Measurements from ENCODE around the gene ULBP2.
"Not testable (repeated sequence)": the region's sequence is repeated elsewhere in the genome, so short reads cannot be mapped to it uniquely, and the experiment has no call there.

Gene ULBP2

GRCh38 chr6:149951626-149952025 lies 9.8 kb downstream of the ULBP2 start:
- no peak for DNase-seq

DNA sequence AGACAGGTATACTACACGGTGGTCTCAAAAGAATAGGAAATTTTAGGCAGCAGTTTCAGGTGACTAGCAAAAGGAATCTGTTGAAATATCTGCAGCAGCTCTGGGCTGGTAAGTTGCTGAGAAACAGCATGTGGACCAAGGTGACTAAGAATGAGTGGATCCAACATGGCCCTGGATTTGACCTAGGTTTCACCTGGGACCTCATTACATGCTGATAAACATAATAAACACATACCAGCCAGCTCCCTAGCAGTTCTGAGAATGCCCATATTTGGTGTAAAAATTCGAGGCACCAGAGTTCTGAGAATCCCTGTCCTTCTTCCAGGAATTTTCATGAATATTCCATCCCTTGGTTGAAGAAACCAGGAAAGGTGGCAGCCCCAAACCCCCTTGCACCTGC lies 11.6 kb downstream of the ULBP2 start:
- DNase-seq = not testable (repeated sequence)

DNA sequence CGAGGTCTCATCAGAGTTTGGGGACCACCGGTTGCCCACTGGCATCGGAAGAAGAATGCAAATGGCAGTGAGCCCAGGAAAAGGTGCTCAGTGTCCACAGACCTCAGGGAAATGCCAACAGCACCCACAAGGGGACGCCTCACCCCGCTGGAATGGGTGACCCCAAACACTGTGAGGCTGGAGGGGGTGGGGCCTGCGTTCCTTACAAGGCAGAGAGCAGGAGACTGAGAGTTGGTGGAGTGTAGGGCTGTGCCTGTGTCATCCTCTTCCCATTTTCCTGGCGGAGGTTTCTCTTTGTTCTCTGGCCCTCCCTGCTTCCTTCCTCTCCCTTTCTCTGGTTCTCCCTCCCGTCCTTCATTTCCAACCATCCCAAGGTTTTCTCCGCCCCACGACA lies 12.1 kb downstream of the ULBP2 start:
- not testable (repeated sequence) for DNase-seq

- not testable (repeated sequence) for DNase-seq
These were observed 12.6 kb downstream of the ULBP2 start for GRCh38 chr6:149954328-149954983.

- not testable (repeated sequence) for DNase-seq
These were observed 13.3 kb downstream of the ULBP2 start for GRCh38 chr6:149954984-149955653.

GRCh38 chr6:149955654-149956317 lies 14.0 kb downstream of the ULBP2 start:
- DNase-seq = not testable (repeated sequence)

GRCh38 chr6:149958124-149958523 lies 16.3 kb downstream of the ULBP2 start:
- DNase-seq = not testable (repeated sequence)

DNA sequence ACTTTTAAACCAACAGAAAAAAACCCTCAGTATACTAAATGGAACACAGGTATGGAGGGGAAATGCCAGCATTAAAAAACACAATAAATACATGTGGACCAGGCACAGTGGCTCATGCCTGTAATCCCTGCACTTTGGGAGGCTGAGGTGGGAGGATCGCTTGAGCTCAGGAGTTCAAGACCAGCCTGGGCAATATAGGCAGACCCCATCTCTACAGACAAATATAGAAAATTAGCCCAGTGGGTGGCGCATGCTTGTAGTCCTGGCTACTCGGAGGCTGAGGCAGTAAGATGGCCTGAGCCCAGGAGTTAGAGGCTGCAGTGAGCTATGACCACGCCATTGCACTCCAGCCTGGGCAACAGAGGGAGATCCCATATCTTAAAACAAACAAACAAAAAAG lies 18.0 kb downstream of the ULBP2 start:
- not testable (repeated sequence) for DNase-seq

DNA sequence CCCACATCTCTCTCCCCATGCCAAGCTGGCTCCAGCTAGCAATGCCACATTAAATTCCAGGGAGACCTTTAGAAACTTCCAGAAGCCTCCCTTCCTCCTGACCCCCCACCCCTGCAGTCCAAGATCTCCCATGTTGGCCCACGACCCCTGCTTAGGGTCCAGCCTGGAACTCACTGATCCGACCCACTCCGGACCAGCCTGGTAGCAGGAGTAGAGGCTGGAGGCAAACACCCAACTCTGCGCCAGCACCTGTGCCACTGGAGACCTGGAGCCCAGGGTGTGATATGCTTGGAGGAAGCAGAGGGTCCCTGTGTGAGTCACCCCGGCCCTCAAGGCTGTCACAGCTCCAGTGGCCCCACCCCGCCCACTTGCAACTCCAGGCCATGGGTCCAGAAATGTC lies 18.7 kb downstream of the ULBP2 start:
- no peak for DNase-seq

GRCh38 chr6:149961728-149962425 lies 20.1 kb downstream of the ULBP2 start:
- peak; percentile 19 for DNase-seq

DNA sequence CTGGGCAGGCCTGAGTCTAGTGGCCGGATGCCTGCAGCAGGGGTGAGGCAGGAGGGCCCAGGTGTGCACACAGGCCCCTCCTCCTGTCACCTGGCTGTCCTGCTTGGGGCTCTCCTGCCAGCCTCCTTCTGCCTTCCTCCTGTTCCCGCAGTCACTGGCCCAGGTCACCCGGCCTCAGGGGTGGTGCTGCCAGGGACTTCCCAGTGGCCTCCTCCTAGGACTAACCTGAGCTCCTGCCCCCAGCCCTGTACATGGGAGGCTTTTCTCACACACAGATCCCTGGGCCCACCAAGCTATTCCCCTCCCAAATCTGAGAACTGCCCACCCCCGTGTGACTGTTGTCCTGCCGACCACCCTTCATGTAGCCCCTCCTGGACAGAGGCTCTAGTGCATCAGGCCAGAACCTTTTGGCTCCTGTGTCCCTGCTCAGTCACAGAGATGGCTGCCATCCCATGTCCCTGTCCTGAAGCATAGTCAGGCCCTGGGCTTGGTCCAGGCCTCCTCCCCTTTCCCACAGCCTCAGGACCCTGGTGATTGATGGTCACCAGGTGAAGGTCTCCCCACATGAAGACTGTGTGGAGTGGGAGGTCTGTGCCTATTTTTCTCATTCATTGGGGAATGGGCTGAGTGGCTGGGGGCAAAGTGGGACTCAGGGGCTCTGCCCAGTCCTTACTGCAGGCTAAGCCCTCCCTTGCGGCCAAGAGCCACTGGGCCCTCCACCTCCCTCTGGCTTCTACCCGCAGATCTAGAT lies 20.8 kb downstream of the ULBP2 start:
- no peak for DNase-seq

DNA sequence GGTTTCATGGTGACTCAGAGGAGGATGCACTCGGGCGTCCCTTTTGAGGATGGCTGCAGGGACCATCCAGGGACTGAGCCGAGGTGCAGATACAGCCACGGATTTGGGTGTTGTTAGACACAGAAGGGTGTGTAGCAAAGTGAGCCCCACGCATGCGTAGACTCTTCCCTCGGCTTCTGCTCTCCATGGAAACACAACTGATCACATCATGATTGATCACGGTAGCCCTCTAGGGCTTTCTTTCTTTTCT lies 21.3 kb downstream of the ULBP2 start:
- DNase-seq = peak; percentile 83

DNA sequence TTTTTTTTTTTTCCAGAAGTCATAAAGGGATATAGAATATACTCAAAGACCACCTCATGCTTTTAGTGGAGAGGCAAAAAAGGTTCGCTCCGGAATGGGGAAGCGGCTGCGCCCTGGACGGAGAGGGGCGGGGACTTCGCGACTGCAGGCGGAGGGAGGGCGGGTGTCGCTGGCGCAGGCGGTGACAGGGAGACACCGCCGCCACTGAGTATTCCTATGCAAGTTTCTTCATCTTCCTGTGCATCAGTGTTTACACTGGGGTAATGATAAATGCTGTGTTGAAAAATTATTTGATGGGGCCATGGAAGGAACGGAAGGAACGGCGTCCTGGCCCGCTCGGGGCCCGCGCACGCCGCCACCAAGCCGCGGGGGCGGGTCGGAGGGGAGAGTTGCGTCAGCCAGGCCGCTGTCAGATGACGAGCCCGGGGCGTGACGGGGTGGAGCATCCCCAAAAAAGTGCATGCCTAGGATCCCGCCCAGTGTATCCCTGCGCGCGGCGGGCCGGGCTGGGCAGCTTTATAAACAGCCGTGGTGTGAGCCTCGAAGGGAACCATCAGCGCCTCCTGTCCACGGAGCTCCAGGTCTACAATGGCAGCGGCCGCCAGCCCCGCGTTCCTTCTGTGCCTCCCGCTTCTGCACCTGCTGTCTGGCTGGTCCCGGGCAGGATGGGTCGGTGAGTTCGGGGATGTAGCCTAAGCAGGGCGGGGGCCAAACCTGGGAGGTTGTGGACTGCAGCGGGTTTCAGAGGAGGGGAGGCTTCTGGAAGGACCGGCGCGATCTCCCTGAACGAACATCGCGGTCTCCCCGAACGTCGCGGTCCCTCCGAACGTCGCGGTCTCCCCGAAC lies 21.9 kb downstream of the ULBP2 start, which contains the start of gene ULBP1:
Gene ULBP1 (plus strand): TSS at position 482 of the 846 bp plus-strand sequence. CDS start 107 bp downstream, at position 589.
- peak; percentile 91 for DNase-seq

DNA sequence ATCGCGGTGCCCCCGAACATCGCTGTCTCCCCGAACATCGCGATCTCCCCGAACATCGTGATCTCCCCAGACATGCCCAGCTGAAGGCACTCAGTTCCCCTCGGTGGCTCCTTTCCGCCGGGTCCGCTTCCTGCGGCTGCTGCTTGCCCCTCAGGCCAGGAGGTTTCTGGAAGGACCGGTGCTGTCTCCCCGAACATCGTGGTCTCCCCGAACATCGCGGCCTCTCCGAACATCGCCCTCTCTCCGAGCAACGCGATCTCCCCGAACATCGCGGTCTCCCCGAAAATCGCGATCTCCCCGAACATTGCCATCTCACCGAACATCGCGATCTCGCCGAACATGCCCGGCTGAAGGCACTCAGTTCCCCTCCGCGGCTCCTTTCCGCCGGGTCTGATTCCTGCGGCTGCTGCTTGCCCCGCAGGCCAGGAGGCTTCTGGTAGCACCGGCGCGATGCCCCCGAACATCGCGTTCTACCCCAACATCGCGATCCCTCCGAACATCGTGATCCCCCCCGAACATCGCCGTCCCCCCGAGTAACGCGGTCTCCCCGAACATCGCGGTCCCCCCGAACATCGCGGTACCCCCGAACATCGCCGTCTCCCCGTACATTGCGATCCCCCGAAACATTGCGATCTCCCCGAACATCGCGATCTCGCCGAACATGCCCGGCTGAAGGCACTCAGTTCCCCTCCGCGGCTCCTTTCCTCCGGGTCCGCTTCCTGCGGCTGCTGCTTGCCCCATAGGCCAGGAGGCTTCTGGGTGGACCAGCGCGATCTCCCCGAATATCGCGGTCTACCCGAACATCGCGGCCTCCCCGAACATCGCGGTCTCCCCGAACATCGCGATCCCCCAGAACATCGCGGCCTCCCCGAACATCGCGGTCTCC lies 22.7 kb downstream of the ULBP2 start:
- DNase-seq = peak; percentile 27

DNA sequence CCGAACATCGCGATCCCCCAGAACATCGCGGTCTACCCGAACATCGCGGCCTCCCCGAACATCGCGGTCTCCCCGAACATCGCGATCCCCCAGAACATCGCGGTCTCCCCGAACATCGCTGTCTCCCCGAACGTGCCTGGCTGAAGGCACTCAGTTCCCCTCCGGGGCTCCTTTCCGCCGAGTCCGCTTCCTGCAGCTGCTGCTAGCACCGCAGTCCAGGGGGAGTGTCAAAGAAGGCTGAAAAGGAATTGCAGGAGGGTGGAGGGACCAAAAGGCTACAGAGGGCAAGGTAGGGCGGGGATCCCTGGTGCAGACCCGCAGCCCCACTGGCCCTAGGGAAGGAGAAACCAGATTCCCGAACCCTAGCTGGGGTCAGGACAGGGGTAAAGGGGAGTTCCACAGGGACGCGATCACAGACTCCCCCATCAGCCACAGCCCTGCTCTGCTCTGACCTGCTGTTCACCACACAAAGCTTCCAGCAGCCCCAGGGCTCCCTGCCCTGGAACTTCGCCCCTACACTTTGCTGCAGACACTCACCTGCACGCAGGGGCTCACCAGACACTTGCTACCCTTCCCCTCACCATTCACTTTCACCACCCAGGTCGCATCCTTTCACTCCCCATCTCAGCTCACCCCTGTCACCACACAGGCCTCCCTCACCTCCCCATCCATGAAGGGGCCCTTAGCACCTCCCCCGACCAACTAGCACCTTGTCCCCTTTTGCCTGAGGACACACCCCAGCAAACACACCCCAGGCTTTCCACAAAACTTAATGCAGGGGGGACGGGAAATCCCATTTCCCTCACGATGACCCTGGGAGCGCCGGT lies 23.6 kb downstream of the ULBP2 start:
- peak; percentile 10 for DNase-seq

GRCh38 chr6:149966319-149966718 lies 24.5 kb downstream of the ULBP2 start:
- not testable (repeated sequence) for DNase-seq

GRCh38 chr6:149967591-149967990 lies 25.8 kb downstream of the ULBP2 start:
- DNase-seq = no peak

DNA sequence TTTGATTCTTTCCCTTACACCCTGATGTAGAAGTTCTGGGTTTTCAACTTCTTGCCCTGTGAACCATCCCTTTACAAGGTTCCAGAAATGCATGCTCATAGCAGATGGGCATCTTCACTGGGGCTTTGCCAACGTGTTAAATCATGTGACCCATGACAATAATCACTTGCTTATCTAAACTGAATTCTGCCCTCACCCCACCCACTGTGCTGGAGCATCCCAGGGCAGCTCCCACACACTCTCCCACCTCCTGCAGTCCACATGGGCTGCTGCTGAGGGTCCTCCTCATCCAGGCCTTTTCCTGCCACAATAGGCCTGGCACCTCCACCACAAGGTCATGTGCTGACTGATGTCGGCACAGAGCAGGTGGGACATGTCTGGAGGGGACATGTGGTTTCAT lies 26.2 kb downstream of the ULBP2 start:
- DNase-seq = not testable (repeated sequence)

DNA sequence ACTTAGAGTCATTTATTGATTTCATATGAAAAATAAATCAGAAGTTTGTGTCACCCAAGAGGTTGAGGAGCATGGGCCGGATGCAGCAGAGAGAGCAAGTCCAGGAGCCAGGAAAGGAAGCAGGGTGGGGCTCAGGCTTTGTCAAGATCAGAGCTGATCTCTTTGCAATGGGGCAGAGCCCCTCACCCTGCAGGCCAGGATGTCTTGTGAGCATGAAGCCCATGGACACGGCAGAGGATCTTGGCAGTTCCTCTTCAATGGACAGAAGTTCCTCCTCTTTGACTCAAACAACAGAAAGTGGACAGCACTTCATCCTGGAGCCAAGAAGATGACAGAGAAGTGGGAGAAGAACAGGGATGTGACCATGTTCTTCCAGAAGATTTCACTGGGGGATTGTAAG lies 27.1 kb downstream of the ULBP2 start:
- DNase-seq = not testable (repeated sequence)

DNA sequence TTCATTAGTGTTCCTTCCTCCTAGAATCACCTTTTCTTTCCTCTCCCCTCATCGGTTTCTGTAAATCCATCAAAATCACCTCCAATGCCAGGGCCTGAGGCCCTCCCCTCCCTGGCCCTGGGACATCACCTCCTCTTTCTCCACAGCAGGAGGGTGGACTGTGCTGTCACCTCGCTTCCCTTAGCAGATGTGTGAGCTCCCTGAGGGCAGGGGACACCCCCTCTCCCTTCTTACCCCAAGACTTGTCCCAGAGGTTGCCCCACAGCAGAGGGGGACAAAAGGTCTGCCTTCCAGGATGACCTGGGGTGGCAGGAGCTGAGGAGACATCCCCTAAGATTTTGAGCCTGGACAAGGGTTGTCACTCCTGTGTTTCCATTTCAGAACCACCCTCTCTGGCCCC lies 27.8 kb downstream of the ULBP2 start:
- DNase-seq = no peak

Data from fibroblast of skin of back (primary cell).